ENCODE results near the gene HBA1. TPM values are rescaled to one million over a fixed set of nuclear protein-coding genes. Genes with fewer than 3 reads are reported as not detected.

HBA1 gene
- total RNA-seq, 1 experiment from 2014 or later: 3.4 TPM

- H3K4me1 Mint-ChIP-seq: no peaks in the 10 kb centered on the region
- ChIA-PET POLR2A (interaction anchor here (0.7 kb wide), 1 partner anchor 32 kb away, joined by 3 read pairs; no protein-coding TSS in a partner anchor), CTCF (interaction anchor here (0.6 to 1.1 kb wide), 2 partner anchors 80 to 1093 kb away, joined by 3 to 5 read pairs; no protein-coding TSS in a partner anchor)
- TF ChIP-seq ATF1 (CRISPR knock-in tag; IDR thresholded peaks at IDR 0.05) (no peak), FOXP1 (CRISPR knock-in tag; IDR thresholded peaks at IDR 0.05; ENCODE audit: borderline replicate concordance) (no peak), PRRX2 (CRISPR knock-in tag; IDR thresholded peaks at IDR 0.05) (no peak), ZBTB21 (CRISPR knock-in tag; IDR thresholded peaks at IDR 0.05; ENCODE audit: borderline replicate concordance) (no peak), MYBL2 (CRISPR knock-in tag; IDR thresholded peaks at IDR 0.05) (no peak), ARID4B (CRISPR knock-in tag; IDR thresholded peaks at IDR 0.05; ENCODE audit: borderline replicate concordance) (no peak), FOXJ3 (CRISPR knock-in tag; IDR thresholded peaks at IDR 0.05; ENCODE audit: borderline replicate concordance) (no peak), TEAD4 (CRISPR knock-in tag; IDR thresholded peaks at IDR 0.05) (no peak), E2F5 (CRISPR knock-in tag; IDR thresholded peaks at IDR 0.05) (no peak), ZNF317 (CRISPR knock-in tag; IDR thresholded peaks at IDR 0.05; ENCODE audit: borderline replicate concordance, low read depth) (no peak), ESRRA (CRISPR knock-in tag; IDR thresholded peaks at IDR 0.05; ENCODE audit: borderline replicate concordance) (no peak), ZNF423 (CRISPR knock-in tag; IDR thresholded peaks at IDR 0.05) (no peak), CREM (CRISPR knock-in tag; IDR thresholded peaks at IDR 0.05) (no peak)
- TF ChIP-seq, protein P1, sequence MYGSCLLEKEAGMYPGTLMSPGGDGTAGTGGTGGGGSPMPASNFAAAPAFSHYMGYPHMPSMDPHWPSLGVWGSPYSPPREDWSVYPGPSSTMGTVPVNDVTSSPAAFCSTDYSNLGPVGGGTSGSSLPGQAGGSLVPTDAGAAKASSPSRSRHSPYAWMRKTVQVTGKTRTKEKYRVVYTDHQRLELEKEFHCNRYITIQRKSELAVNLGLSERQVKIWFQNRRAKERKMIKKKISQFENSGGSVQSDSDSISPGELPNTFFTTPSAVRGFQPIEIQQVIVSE (CRISPR knock-in tag; IDR thresholded peaks at IDR 0.05; ENCODE audit: borderline replicate concordance): no peak
- TF ChIP-seq, protein P2, sequence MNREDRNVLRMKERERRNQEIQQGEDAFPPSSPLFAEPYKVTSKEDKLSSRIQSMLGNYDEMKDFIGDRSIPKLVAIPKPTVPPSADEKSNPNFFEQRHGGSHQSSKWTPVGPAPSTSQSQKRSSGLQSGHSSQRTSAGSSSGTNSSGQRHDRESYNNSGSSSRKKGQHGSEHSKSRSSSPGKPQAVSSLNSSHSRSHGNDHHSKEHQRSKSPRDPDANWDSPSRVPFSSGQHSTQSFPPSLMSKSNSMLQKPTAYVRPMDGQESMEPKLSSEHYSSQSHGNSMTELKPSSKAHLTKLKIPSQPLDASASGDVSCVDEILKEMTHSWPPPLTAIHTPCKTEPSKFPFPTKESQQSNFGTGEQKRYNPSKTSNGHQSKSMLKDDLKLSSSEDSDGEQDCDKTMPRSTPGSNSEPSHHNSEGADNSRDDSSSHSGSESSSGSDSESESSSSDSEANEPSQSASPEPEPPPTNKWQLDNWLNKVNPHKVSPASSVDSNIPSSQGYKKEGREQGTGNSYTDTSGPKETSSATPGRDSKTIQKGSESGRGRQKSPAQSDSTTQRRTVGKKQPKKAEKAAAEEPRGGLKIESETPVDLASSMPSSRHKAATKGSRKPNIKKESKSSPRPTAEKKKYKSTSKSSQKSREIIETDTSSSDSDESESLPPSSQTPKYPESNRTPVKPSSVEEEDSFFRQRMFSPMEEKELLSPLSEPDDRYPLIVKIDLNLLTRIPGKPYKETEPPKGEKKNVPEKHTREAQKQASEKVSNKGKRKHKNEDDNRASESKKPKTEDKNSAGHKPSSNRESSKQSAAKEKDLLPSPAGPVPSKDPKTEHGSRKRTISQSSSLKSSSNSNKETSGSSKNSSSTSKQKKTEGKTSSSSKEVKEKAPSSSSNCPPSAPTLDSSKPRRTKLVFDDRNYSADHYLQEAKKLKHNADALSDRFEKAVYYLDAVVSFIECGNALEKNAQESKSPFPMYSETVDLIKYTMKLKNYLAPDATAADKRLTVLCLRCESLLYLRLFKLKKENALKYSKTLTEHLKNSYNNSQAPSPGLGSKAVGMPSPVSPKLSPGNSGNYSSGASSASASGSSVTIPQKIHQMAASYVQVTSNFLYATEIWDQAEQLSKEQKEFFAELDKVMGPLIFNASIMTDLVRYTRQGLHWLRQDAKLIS (CRISPR knock-in tag; IDR thresholded peaks at IDR 0.05; ENCODE audit: borderline replicate concordance): no peak
- TF ChIP-seq, protein P3, sequence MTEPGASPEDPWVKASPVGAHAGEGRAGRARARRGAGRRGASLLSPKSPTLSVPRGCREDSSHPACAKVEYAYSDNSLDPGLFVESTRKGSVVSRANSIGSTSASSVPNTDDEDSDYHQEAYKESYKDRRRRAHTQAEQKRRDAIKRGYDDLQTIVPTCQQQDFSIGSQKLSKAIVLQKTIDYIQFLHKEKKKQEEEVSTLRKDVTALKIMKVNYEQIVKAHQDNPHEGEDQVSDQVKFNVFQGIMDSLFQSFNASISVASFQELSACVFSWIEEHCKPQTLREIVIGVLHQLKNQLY (CRISPR knock-in tag; IDR thresholded peaks at IDR 0.05): no peak
- TF ChIP-seq, protein P4, sequence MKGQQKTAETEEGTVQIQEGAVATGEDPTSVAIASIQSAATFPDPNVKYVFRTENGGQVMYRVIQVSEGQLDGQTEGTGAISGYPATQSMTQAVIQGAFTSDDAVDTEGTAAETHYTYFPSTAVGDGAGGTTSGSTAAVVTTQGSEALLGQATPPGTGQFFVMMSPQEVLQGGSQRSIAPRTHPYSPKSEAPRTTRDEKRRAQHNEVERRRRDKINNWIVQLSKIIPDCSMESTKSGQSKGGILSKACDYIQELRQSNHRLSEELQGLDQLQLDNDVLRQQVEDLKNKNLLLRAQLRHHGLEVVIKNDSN (CRISPR knock-in tag; IDR thresholded peaks at IDR 0.05): no peak
- TF ChIP-seq, protein P5, sequence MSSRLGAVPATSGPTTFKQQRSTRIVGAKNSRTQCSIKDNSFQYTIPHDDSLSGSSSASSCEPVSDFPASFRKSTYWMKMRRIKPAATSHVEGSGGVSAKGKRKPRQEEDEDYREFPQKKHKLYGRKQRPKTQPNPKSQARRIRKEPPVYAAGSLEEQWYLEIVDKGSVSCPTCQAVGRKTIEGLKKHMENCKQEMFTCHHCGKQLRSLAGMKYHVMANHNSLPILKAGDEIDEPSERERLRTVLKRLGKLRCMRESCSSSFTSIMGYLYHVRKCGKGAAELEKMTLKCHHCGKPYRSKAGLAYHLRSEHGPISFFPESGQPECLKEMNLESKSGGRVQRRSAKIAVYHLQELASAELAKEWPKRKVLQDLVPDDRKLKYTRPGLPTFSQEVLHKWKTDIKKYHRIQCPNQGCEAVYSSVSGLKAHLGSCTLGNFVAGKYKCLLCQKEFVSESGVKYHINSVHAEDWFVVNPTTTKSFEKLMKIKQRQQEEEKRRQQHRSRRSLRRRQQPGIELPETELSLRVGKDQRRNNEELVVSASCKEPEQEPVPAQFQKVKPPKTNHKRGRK (CRISPR knock-in tag; IDR thresholded peaks at IDR 0.05; ENCODE audit: borderline replicate concordance): no peak
- H3K9me3 Mint-ChIP-seq: no peaks in the 10 kb centered on the region
- no peak for DNase-seq (ENCODE audit: low spot score)
- no peak for ATAC-seq
- no peaks in the 10 kb centered on the region for H3K27me3 Mint-ChIP-seq (ENCODE audit: low read depth)
- H3K27ac Mint-ChIP-seq: no peak overlapping the region
- H3K36me3 Mint-ChIP-seq: peaks cover 47% of the 10 kb centered on the region
- no peak overlapping the region for H3K4me3 Mint-ChIP-seq
These were observed 10.8 kb downstream of the HBA1 start for GRCh38 chr16:187330-187729.

Data from WTC11 (cell line).